Renal cortex interstitium (tissue), 11 donors: ENCODE results near the gene LRRC26. TPM values are rescaled to one million over a fixed set of nuclear protein-coding genes. Genes with fewer than 3 reads are reported as not detected.

Experiments
- DNase-seq, 11 donors: peaks; one replicate each; pipeline ENCODE4 v3.0.0-alpha.2; 2013; ENCODE audit warnings: low read depth in 9 of 11, low spot score in 4 of 11; ENCODE audit errors: extremely low read depth in 1 of 11
- polyA plus RNA-seq, 3 donors: library from polyadenylated mRNA; unstranded; fragments of 120-200 nt; gene quantifications; one replicate each; pipeline ENCODE4 v1.2.1, GENCODE V29; 2013; ENCODE audit not compliant: insufficient read length in 3 of 3

The LRRC26 gene
- polyA plus RNA-seq, 3 donors: 0.14 TPM; not detected in 2

DNA sequence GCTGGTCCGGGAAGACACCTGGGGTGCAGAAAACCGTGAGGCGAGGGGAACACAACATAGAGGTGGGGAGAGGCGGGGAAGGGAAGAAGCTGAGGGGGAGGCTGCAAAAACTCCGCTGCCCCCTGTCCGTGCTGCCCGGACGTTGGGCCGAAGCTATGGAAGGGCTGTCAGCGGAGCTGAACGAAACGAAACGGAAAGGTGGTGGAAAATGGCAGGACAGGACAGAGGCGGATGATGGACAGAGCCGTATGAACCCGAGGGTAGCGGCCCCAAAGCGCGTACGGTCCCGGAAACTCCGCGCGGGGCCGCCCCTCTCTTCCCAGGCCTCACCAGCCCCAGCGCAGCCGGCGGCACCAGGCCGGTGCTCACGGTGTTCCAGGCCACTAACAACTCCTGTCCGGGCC is 18.2 kb upstream of the LRRC26 start:
- DNase-seq: no peak

DNA sequence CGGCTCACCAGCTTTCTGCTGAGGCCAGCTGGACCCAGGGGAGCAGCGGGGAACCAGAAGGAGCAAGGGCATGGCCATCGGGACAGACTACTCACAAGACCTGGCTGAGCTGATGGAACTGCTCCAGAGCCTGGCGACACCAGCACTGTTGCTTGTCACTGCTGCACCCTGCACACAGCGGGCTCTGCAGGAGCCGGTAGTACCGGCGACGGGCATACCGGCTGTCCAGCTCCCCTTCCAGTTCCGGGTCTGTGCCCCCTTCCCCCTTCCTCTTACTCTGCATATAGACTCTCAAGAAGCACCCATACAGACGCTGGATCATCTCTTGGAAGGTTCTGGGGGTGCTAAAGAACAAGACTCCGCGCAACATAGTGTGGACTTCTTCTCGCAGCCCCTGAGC is 17.5 kb upstream of the LRRC26 start:
- no peak for DNase-seq

DNA sequence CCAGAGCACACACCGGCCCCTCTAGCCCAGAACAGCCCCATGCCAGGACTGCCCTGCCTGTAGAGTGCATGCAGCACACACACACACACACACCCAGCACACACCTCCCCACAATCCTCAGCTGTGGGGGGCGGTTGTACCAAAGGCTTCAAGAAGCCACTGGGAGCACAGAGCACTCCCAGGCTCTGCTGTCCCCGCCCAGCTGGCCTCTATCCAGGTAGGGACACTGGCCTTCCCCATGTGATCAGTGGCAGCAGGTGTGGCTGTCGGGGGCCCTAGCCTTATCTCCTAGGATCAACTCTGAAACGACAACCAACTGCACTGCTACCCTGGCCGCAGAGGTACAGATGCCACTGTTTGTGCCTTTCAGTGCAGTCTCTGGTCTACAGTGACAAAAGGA is 16.5 kb upstream of the LRRC26 start:
- no peak for DNase-seq

DNA sequence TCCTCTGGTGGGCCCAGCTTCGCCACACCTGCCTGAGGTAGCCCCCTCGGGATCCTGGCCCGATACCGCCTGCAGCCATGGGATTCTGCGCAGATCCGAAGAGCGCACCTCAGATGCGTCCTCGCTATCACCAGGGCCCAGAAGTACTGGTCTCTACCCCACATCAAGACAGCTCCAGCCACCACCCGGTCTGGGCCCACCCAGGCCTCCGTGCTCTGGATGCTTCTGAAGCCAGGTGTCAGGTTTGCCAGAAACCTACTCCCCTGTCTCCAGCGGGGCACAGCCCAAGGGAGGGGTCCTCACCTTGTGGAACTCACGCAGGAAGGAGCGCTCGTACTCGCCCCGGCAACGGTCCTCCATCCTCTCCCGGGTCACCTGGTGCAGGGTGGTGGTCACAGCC is 16.1 kb upstream of the LRRC26 start:
- DNase-seq: no peak

DNA sequence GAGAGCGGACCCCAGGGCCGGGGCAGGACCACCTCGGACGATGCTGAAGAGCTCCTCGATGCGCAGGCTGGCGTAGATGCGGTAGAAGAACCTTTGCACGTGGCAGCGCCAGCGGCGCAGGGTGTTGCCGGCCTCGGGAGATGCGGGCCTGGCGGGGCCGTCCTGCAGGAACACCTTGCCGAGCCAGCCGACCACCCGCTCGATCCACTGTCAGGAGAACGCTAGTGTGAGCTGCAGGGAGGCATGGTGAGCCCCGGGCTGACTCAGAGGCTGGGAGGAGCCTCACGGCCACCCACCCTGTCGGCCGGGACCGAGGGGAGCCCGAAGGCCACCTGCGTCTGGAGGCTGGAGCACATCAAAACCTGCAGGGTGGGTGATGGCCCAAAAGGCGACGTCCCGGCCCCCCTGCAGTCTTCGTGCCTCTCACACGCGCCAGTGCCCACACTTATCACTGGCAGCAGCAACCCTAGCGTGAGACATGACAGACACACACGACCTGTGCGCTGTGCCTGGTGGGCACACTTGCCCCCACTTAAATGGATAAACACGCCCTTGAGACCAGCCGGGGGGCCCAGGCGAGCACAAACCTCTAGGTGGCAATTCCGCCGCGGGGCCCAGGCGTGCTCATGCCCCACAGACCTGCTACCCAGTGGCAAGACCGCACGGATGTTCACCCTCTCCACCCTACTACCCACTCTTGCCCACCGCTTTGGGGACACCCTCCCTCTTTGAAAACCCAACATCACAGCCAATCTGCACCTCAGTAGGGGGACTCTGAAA is 15.2 kb upstream of the LRRC26 start:
- DNase-seq: no peak

DNA sequence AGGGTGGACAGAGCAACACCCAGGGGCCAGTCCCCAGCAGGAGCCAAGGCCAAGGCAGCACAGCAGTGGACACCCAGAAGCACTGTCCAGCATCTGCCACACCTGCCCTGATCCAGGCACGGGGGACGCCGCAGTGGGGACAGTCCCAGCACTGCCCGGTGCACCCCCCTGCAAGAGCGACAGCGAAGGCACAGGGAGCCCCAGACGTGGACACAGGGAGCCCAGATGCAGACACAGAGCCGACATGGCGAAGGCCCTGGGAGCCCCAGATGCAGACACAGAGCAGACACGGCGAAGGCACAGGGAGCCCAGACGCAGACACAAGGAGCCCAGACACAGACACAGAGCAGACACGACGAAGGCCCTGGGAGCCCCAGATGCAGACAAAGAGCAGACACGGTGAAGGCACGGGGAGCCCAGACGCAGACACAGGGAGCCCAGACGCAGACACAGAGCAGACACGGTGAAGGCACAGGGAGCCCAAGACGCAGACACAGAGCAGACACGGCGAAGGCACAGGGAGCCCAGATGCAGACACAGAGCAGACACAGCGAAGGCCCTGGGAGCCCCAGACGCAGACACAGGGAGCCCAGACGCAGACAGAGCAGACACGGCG is 14.2 kb upstream of the LRRC26 start:
- DNase-seq: no peak

DNA sequence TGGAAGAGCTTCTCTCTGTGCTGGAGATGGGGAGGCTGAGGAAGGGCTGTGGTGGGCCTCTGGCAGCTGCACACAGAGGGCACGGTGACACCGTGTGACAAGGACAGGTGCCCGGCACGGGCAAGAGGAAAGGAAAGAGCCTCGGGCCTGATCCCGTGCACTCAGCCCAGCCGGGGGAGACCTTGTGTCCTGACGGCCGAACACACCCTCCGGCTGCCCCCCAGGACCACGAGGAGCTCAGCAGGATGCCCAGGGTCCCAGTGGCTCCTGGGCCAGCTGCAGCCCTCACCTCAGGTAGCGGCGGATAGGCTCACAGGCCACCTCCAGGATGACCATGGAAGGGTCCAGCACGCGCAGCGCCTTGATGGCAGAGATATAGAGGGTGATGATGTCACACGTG is 13.0 kb upstream of the LRRC26 start:
- no peak for DNase-seq

DNA sequence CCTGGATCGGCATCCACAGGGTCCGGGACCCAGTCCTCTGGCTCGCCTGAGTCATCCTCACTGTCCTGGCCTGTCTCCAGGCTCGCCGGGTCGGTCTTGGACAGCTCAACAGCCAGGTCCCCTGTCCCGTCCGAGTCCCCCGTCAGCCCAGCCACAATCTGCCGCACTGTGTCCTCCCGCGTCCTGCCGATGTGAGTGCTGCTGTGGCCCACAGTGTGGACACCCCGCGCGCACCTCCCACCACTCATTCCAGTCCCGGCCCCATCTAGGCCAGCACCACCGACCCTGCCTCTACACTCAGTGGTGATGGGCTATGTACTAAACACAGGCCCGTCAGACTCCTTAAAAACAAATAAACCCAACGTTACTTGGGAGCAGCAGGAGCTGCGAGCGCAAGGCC is 11.8 kb upstream of the LRRC26 start:
- no peak for DNase-seq

DNA sequence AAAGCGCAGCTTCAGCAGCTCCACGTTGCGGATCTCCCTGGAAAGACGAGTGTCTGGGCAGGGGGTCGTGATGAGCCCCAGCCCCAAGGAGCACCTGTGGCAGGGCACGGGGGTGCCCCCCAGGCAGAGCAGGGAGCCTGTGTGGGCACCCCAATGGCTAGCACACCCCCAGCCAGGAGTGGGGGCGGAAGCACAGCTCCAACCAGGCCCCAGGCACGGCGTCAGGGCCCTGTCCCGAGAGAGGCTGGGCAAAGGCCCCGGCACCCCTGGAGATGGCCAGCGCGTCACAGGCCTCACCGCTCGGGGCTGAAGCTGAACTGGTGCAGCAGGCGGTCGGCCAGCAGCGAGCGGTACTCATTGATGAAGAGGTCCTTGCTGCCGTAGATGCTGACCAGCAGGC is 10.6 kb upstream of the LRRC26 start:
- no peak for DNase-seq

DNA sequence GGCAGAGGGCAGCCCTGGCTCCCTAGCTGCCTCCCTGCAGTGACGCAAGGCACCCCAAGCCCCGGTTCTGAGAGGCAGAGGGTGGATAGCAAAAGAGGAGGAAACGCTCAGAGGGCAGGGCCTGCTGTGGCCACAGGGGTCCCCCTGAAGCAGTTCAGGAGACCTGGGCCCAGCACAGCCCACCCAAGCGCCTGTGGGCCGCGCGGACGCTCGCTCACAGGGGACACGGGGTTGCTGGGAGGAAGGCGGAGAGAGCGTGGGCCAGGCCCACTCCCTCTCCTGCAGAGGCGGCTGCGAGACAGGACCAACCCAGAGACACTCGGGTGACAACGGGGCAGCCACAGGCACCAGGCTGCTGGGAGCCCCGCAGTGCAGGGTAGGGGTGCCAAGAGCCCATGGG is 9.9 kb upstream of the LRRC26 start:
- no peak for DNase-seq

DNA sequence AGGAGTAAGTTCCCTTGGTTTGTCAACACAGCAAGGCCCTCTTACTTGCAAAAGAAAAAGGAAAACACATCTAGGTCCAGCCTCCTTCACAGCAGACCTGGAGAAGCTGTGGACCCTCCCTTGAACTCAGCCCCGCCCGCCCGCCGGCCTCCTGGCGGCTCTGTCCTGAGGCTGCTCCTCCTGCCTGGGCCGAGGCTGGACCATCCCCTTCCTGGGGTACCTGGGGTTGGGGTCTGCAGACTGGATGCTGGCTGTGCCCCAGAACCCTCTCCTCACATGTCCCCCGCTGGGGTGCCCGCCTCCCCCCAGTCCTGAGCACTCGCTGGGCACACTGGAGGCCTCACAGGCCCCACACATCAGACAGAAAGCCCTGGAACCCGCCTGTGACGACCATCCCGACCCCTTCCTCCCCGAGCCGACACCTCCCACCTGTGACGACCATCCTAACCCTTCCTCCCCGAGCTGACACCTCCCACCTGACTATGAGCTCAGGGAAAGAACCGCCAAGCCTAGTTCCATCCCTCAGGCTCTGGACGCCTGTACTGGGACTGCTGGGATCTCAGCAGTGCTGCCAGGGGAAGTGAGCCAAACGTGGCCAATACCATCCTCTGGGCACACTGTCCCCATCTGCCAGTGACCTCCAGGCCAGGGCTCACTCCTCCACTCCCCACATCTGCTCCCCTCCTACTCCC is 9.2 kb upstream of the LRRC26 start:
- DNase-seq: no peak

DNA sequence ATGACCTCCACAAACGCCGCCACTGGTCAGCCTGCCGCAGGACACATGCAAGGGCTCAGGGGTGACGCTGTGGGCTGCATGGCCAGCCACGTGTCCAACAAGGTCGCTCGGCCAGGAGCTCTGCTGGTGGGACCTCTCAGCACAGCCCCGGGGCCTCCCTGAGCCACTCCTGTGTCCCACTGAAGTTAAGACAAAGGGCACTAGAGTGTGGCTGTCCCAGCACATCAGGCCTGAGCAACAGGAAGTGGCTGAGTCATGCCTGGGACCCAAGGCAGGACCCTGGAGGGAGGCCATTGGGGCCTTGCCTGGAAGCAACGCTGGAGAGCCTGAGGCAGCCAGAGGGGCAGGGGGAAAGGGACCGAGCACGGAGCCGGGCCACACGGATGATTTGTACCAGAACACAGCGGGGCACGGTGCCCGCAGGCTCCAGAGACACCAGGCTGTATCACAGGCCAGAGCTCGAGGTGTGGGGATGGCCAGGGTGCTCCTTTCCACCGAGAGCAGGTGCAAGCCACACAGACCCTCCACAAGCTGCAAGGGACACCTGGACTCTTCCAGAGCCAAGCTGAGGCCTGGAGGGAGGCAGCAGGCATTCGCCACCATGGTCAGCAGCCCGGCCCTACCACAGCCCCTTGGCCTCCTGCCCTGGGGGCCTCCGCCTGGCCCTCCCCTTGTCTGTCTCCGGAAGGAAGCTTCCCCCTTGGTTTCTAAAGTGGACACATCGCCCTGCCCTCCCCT is 8.5 kb upstream of the LRRC26 start:
- no peak for DNase-seq

DNA sequence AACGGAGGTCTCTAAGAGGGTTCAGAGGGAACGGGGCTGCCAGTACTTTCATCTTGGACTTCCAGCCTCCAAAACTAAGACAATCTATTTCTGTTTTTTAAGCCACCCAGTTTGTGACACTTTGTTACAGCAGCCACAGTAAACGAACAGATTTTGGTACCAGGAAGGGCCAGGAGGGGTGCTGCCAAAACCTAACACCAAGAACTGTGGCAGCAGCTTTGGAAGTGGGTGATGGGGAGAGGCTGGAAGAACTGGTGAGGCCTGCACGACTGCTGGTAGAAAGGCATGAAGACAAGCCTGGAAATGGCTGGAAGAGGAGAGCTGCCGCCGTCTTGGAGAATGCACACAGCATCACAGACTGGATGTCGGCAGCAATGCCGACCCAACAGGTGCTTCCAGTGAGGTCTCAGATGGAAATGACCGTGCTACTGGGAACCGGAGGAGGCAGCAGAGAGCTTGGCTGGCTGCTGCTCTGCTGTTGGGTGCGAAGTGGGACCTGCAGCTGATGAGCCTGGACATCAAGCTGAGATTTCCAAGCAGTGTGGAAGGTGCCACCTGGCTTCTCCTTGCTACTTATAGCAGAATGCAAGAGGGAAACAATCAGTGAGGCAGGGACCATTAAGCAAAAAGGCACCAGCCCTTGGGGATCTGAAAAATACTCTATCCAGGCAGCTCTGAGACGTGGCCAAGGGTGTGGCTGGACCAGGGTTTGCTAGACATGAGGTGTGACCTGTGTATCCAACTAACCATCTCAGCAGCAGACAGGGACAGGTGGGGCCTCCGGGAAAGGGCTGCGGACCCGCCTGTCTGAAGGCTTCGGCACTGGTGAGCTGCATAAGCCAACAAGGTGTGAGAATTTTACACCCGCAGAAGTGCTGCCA is 6.7 kb upstream of the LRRC26 start:
- DNase-seq: no peak

DNA sequence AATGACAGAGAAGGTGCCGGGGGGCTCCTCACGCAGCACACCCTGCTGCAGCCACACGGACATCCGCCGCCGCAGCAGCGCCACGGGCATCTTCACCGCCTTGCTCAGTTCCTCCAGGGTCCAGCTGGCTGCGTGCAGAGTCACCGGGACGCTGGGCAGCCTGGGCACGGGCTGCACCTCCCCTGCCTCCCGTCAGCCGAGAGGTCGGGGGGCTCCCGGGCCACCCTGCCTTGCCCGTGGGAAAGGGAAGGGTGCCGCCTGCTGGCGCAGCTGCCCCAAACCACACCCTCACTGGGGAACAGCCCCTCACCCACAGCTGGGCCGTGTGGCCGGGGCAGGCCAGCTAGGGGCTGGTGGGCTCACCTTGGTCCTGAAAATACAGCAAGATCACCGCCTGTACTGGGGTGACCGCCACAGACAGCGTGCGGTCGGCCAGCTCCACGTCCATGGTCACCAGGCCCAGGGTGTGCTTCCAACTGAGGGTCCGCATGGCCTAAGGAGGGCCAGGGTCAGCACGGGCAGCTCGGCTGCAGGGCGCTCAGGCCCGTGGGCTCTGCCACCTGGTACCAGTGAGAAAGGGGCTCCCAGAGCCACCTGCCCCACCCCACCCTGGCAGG is 5.6 kb upstream of the LRRC26 start:
- DNase-seq: no peak

DNA sequence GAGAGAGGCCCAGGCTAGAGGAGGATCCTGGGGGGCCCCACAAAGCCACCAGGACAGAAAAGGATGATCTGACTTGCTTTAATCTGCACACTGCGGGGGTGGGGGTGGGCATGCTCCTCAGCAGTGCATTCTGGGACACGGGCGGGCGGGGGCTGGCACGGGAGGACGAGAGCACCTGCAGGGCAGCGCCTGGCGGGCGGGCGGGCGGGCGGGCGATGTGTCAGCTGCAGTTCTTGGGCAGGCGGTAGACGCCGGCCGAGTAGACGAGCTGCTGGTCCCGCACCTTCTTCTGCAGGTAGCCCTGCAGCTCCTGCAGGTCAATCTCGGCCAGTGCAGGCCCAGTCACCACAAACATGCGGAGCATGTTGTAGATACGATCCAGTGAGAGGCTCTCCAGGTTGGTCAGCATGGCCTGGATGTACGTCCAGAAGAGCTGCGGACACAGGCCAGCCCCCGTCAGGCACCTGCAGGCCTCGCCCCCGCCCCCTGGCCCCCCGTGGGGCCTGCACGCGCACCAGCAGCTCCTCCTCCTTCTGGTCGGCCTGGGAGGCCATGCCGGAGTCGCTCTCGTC is 5.0 kb upstream of the LRRC26 start:
- DNase-seq: no peak

DNA sequence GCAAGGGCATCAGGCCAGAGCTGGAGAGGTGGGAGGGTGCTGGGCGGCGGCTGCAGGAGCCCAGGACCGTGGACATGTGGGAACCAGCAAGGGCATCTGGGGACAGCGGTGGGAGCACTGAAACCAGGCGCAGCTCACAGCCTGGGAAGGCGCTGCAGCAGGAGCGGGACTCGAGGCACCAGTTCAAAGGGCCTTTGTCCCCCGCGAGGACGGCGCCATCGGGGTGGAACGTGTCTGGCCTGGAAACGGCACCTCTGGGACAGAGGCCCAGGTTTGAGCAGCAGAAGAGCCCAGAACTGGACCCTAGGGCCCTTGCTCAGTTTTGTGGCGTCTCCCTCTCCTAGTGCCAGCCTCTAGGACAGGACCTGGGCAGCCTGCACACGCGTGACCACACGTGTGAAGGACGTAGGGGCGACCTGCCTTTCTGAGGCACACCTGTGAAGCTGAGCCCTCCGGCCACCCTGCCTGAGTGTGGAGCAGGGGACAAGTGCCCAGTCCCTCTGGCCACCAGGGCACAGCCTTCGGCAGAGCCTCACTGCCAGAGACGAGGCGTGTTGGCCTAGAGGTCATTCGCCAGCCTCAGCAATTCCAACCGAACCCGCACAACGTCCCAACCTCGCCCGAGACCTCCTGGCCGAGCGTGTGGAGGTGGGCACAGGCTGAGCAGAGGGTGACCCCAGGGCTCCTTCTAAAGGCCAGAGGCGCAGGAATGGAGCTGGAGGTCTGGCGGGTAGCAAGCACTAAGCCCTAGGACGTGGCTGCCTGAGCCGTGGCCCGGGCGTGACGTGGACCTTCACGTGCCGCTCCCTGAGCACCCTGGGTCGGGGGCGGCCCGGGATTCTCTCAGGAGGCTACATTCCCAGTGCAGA is 4.2 kb upstream of the LRRC26 start:
- DNase-seq: no peak
